Ishikawa (cell line): ENCODE results near the gene ASPRV1.

Source experiments
- CEBPB ChIP-seq: IDR thresholded peaks from 2 replicates; pipeline ENCODE4 v1.6.1; 2012
- EGR1 ChIP-seq: IDR thresholded peaks from 2 replicates; pipeline ENCODE4 v1.6.1; 2012
- EP300 ChIP-seq: IDR thresholded peaks from 2 replicates; pipeline ENCODE4 v1.6.1; 2012; ENCODE audit warnings: borderline replicate concordance
- FOXM1 ChIP-seq: IDR thresholded peaks from 2 replicates; pipeline ENCODE4 v1.6.1; 2012; ENCODE audit warnings: low read depth, borderline replicate concordance
- NFIC ChIP-seq: IDR thresholded peaks from 2 replicates; pipeline ENCODE4 v1.6.1; 2012
- USF1 ChIP-seq: IDR thresholded peaks from 2 replicates; pipeline ENCODE4 v1.6.1; 2012
- YY1 ChIP-seq: IDR thresholded peaks from 2 replicates; pipeline ENCODE4 v1.6.1; 2012; ENCODE audit warnings: low read depth
- ZBTB7A ChIP-seq: IDR thresholded peaks from 2 replicates; pipeline ENCODE4 v1.6.1; 2012; ENCODE audit warnings: low read depth
- TF ChIP-seq, protein P1 (sequence below): IDR thresholded peaks from 2 replicates; pipeline ENCODE4 v1.6.1; 2012; ENCODE audit warnings: low read depth, mild to moderate bottlenecking

DNA sequence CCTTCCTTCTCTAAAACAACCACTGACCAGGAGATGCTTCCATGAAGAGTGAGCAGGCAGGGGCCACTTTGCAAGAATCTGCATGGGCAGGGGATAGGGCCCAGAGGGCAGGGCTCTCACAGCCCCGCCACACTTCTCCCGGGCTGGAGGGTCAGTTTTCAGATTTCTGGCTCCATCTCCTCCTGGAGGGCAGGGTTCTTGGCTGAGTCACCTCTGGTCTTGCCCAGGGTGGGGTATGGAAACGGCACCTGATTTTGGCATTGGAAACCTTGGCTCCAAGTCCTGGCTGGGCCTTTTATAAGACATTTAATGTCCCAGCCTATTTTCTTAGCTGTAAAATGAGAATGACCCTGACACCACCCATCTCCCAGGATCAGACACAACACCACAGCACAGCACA is 27.6 kb upstream of the ASPRV1 start:
- TF ChIP-seq EP300: no peak
- TF ChIP-seq FOXM1: no peak
- TF ChIP-seq USF1: no peak
- no peak for TF ChIP-seq YY1
- peak; percentile 18; the same call in 1 of the 2 replicates for TF ChIP-seq NFIC
- no peak for TF ChIP-seq EGR1
- TF ChIP-seq, protein P1, sequence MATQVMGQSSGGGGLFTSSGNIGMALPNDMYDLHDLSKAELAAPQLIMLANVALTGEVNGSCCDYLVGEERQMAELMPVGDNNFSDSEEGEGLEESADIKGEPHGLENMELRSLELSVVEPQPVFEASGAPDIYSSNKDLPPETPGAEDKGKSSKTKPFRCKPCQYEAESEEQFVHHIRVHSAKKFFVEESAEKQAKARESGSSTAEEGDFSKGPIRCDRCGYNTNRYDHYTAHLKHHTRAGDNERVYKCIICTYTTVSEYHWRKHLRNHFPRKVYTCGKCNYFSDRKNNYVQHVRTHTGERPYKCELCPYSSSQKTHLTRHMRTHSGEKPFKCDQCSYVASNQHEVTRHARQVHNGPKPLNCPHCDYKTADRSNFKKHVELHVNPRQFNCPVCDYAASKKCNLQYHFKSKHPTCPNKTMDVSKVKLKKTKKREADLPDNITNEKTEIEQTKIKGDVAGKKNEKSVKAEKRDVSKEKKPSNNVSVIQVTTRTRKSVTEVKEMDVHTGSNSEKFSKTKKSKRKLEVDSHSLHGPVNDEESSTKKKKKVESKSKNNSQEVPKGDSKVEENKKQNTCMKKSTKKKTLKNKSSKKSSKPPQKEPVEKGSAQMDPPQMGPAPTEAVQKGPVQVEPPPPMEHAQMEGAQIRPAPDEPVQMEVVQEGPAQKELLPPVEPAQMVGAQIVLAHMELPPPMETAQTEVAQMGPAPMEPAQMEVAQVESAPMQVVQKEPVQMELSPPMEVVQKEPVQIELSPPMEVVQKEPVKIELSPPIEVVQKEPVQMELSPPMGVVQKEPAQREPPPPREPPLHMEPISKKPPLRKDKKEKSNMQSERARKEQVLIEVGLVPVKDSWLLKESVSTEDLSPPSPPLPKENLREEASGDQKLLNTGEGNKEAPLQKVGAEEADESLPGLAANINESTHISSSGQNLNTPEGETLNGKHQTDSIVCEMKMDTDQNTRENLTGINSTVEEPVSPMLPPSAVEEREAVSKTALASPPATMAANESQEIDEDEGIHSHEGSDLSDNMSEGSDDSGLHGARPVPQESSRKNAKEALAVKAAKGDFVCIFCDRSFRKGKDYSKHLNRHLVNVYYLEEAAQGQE: no peak
- TF ChIP-seq ZBTB7A: no peak
- no peak for TF ChIP-seq CEBPB
